ENCODE data around the gene MED9.

The MED9 gene

GRCh38 chr17:17491031-17491471 lies 14.3 kb downstream of the MED9 start (continued):
- TF ChIP-seq ZNF561 (tag by site-specific recombination; IDR thresholded peaks at IDR 0.05; ENCODE audit: borderline replicate concordance) (no peak), ZNF169 (tag by site-specific recombination; IDR thresholded peaks at IDR 0.05) (no peak), SP2 (tag by site-specific recombination; IDR thresholded peaks at IDR 0.05) (no peak), SETDB1 (IDR thresholded peaks at IDR 0.05; ENCODE audit: insufficient read length, low read length) (no peak), AEBP2 (tag by site-specific recombination; IDR thresholded peaks at IDR 0.05; ENCODE audit: borderline replicate concordance) (no peak), ZNF221 (tag by site-specific recombination; IDR thresholded peaks at IDR 0.05; ENCODE audit: borderline replicate concordance) (no peak), FEZF1 (tag by site-specific recombination; IDR thresholded peaks at IDR 0.05) (no peak), HOXA7 (CRISPR knock-in tag; IDR thresholded peaks at IDR 0.05; ENCODE audit: borderline replicate concordance) (no peak), ZNF37A (tag by site-specific recombination; IDR thresholded peaks at IDR 0.05) (no peak), KLF17 (tag by site-specific recombination; IDR thresholded peaks at IDR 0.05) (no peak), ZNF350 (tag by site-specific recombination; IDR thresholded peaks at IDR 0.05) (no peak), ZBTB8A (tag by site-specific recombination; IDR thresholded peaks at IDR 0.05) (no peak)

- no peaks in the 10 kb centered on the region for H3K4me1 ChIP-seq (ENCODE audit: control insufficient read depth, insufficient read depth, low read length)
- no peak overlapping the region for H3K27ac ChIP-seq (ENCODE audit: extremely low read depth, low read depth, low read length)
- no peaks in the 10 kb centered on the region for H3K9me3 ChIP-seq (ENCODE audit: control insufficient read depth, insufficient read depth, low read depth, low read length)
- no peak overlapping the region for H3K4me3 ChIP-seq (ENCODE audit: low read depth, low read length)
- POLR2A ChIA-PET: no interaction called here
- peaks cover 15 to 67% of the 10 kb centered on the region in 2 experiments for H3K36me3 ChIP-seq (ENCODE audit: control insufficient read depth in 2 of 2, insufficient read depth in 1 of 2, low read length in 2 of 2)
- no peak for TF ChIP-seq ZNF398 (tag by site-specific recombination; IDR thresholded peaks at IDR 0.05)
- no peak for TF ChIP-seq ZNF677 (tag by site-specific recombination; IDR thresholded peaks at IDR 0.05)
- TF ChIP-seq ZNF140 (tag by site-specific recombination; IDR thresholded peaks at IDR 0.05): no peak
- TF ChIP-seq ZBTB6 (tag by site-specific recombination; IDR thresholded peaks at IDR 0.05): no peak
- TF ChIP-seq KLF7 (tag by site-specific recombination; IDR thresholded peaks at IDR 0.05; ENCODE audit: borderline replicate concordance): no peak
- CTCF ChIA-PET: interaction anchor here (0.9 to 1.8 kb wide), 3 partner anchors 17 to 188 kb away, joined by 4 to 6 read pairs (median 5); no protein-coding TSS in a partner anchor
Measured at GRCh38 chr17:17491546-17491988, 14.8 kb downstream of the MED9 start.

- CTCF ChIA-PET: interaction anchor here (0.6 to 1.6 kb wide), 3 partner anchors 17 to 188 kb away, joined by 3 to 5 read pairs (median 4); no protein-coding TSS in a partner anchor
- no peaks in the 10 kb centered on the region for H3K9me3 ChIP-seq (ENCODE audit: control insufficient read depth, insufficient read depth, low read depth, low read length)
- H3K36me3 ChIP-seq (ENCODE audit: control insufficient read depth in 2 of 2, insufficient read depth in 1 of 2, low read length in 2 of 2): peaks cover 15 to 65% of the 10 kb centered on the region in 2 experiments
- POLR2A ChIA-PET: interaction anchor here (0.7 kb wide), 1 partner anchor 99 kb away, joined by 3 read pairs; the partner anchor contains the start of gene PEMT
- no peak overlapping the region for H3K4me3 ChIP-seq (ENCODE audit: low read depth, low read length)
- H3K4me1 ChIP-seq (ENCODE audit: control insufficient read depth, insufficient read depth, low read length): no peaks in the 10 kb centered on the region
- H3K27ac ChIP-seq (ENCODE audit: extremely low read depth, low read depth, low read length): no peak overlapping the region
- TF ChIP-seq ZNF76 (tag by site-specific recombination; IDR thresholded peaks at IDR 0.05; ENCODE audit: borderline replicate concordance, low read depth): no peak
- no peak for TF ChIP-seq HOXC10 (CRISPR knock-in tag; IDR thresholded peaks at IDR 0.05)
- no peak for TF ChIP-seq YY1 (tag by site-specific recombination; IDR thresholded peaks at IDR 0.05)
- no peak for TF ChIP-seq ZNF18 (tag by site-specific recombination; IDR thresholded peaks at IDR 0.05)
- TF ChIP-seq ZNF449 (tag by site-specific recombination; IDR thresholded peaks at IDR 0.05): no peak
- no peak for TF ChIP-seq ZNF184 (tag by site-specific recombination; IDR thresholded peaks at IDR 0.05)
Measured at GRCh38 chr17:17492085-17492484, 15.3 kb downstream of the MED9 start.
